ENCODE measurements around the gene ADCK2.

GRCh38 chr7:140679186-140679585, 6.4 kb downstream of the ADCK2 start:
- TF ChIP-seq, protein P1, sequence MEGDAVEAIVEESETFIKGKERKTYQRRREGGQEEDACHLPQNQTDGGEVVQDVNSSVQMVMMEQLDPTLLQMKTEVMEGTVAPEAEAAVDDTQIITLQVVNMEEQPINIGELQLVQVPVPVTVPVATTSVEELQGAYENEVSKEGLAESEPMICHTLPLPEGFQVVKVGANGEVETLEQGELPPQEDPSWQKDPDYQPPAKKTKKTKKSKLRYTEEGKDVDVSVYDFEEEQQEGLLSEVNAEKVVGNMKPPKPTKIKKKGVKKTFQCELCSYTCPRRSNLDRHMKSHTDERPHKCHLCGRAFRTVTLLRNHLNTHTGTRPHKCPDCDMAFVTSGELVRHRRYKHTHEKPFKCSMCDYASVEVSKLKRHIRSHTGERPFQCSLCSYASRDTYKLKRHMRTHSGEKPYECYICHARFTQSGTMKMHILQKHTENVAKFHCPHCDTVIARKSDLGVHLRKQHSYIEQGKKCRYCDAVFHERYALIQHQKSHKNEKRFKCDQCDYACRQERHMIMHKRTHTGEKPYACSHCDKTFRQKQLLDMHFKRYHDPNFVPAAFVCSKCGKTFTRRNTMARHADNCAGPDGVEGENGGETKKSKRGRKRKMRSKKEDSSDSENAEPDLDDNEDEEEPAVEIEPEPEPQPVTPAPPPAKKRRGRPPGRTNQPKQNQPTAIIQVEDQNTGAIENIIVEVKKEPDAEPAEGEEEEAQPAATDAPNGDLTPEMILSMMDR (IDR thresholded peaks at IDR 0.05): no peak
- TF ChIP-seq FOSL2 (IDR thresholded peaks at IDR 0.05; ENCODE audit: borderline replicate concordance, low read depth) (no peak), RFX5 (IDR thresholded peaks at IDR 0.05; ENCODE audit: low read length) (no peak), YY1 (IDR thresholded peaks at IDR 0.05; ENCODE audit: low read depth) (no peak), NFIC (IDR thresholded peaks at IDR 0.05; ENCODE audit: borderline replicate concordance) (no peak)

All from SK-N-SH (cell line).